Activated B cell treated with CpG ODN at 0.5 μM for 24 hours (primary cell): Measurements from ENCODE around the gene BTN1A1. TPM values are rescaled to one million over a fixed set of nuclear protein-coding genes. Genes with fewer than 3 reads are reported as not detected.
A peak's percentile ranks its signal among the peaks of the same experiment; 100 is the strongest.
"Not testable (repeated sequence)": the region's sequence is repeated elsewhere in the genome, so short reads cannot be mapped to it uniquely, and the experiment has no call there.

Source experiments
- ATAC-seq: fragments of 200-7000 bp; cut with Tn5 transposase; one replicate; pipeline ENCODE4 v1.10.0; 2021; ENCODE audit warnings: low read depth, mild to moderate bottlenecking, moderate library complexity
- CTCF ChIA-PET: fragments of 350-600 bp; sonication (Branson Sonifier 250); formaldehyde crosslinking; loops from one replicate; lab custom pipeline; 2021; ENCODE audit warnings: antibody characterized with exemption; lab: Charles Lee
- POLR2A ChIA-PET: fragments of 350-600 bp; sonication (Branson Sonifier 250); formaldehyde crosslinking; loops from one replicate; lab custom pipeline; 2021; ENCODE audit warnings: antibody characterized with exemption; lab: Charles Lee
- DNase-seq: peaks from one replicate; pipeline ENCODE4 v3.0.0; 2022
- H3K27ac Mint-ChIP-seq: one replicate; pipeline ENCODE4 v1.8.0; 2020; ENCODE audit warnings: mixed read lengths
- H3K27me3 Mint-ChIP-seq: one replicate; pipeline ENCODE4 v1.8.0; 2021; ENCODE audit warnings: mixed read lengths
- H3K36me3 Mint-ChIP-seq: one replicate; pipeline ENCODE4 v1.8.0; 2021; ENCODE audit warnings: low read depth, mixed read lengths
- H3K4me1 Mint-ChIP-seq: one replicate; pipeline ENCODE4 v1.8.0; 2021; ENCODE audit warnings: mixed read lengths
- H3K4me3 Mint-ChIP-seq: one replicate; pipeline ENCODE4 v1.8.0; 2020; ENCODE audit warnings: mild to moderate bottlenecking, mixed read lengths
- H3K9me3 Mint-ChIP-seq: one replicate; pipeline ENCODE4 v1.8.0; 2020; ENCODE audit warnings: mixed read lengths
- intact Hi-C: fragments of 100-400 bp; cut with micrococcal nuclease; formaldehyde crosslinking; loops from one replicate; pipeline ENCODE4 v1.15.1; 2024
- total RNA-seq: library from RNA; stranded (reverse); gene quantifications from 2 replicates; pipeline ENCODE4 v1.2.3, GENCODE V29; 2022
- TF ChIP-seq, protein P1 (sequence below): fragments of 200-600 bp; IDR thresholded peaks from one replicate; pipeline ENCODE4 v1.8.0; 2022; ENCODE audit warnings: antibody characterized with exemption, mild to moderate bottlenecking

BTN1A1 gene
- total RNA-seq, 1 donor from 2014 or later, result 0.18 TPM

DNA sequence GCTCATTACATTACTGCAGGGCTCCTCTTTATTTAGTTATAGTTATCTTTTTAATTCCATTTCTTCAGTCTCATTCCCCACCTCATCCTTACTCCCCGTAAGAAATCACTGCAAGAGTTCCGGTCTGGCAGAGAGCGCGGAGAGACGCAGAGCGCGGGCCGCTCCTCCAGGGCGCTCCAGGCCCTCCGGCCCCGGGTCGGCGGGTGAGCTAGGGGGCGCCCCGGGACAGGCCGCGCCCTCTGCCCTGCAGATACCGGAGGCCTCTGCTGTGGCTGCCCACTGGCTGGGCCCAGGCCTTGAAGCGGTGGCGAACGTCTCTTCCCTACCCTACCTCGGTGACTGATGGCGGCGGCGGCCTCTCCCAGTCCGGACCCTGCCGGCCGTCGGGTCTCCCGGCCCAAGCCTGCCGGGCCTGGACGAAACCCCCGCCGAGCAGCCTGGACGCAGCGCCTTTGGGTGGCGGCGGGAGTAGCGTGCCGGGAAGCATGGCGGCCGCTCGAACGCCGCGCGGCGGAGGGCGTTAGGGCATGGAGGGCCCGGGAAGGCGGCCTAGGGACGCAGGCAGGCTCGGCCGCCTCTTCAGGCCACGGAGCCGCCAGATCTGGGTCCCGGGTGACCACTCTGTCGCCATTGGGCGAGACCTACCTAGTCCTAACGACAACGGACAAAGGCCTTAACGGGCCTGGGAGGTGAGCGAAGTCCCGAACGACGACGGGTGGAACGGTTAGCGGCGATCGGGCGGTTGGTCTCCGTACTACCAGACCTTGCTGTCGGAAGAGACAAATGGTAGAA is 21.7 kb downstream of the BTN1A1 start:
- peaks cover 43% of the 10 kb centered on the region for H3K4me1 Mint-ChIP-seq
- intact Hi-C loops, result loop anchor here (1.0 to 5.0 kb wide), 10 partner anchors 11 to 299 kb away; partner anchors contain the start of genes BTN2A1 and BTN3A1

DNA sequence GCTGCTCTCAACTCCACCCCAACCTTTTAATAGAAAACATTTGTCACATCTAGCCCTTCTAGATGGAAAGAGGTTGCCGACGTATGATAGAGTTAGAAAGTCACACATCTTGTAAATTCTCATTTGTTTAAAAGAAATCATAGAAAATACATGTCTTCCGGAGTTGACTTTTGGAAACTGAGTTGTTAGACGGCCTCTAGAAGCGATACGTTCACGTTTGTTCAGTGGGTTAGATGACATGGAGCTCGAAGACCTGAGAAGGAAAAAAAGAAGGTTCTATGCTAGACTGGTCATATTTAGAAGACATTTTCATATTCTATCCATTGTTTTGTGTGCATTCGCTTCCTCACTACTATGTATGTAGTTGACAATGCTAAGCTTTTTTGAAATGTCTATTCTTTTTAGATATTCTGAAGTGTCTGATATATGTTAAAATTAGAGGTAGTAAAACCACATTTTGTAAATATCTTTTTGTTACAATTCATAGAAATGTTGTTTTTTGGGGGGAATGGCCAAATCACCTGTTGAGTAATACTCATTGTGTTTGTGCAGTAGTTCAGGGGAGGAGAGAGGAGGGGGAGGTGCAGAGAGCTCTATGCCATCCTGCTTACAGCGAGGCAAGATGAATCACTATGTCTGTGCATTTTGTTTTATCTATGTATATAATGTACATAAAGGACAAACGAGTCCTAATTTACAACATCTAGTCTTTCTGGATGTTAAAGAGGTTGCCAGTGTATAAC is 22.6 kb downstream of the BTN1A1 start:
- ChIA-PET CTCF (interaction anchor here (2.2 to 2.3 kb wide), 2 partner anchors 15 to 49 kb away, joined by 7 to 8 read pairs; partner anchors contain the start of gene HMGN4), POLR2A (interaction anchor here (0.8 to 5.1 kb wide), 8 partner anchors 9 to 362 kb away, joined by 3 to 74 read pairs (median 16); partner anchors contain the start of gene HMGN4)
- not testable (repeated sequence) for H3K27me3 Mint-ChIP-seq, DNase-seq, ATAC-seq, H3K9me3 Mint-ChIP-seq
- peak overlapping the region; percentile 92 for H3K27ac Mint-ChIP-seq
- peak overlapping the region; percentile 87 for H3K4me3 Mint-ChIP-seq
- H3K4me1 Mint-ChIP-seq, result peaks cover 43% of the 10 kb centered on the region
- H3K36me3 Mint-ChIP-seq, result peaks cover 13% of the 10 kb centered on the region
- intact Hi-C loops, result loop anchor here (5.0 kb wide), 3 partner anchors 100 to 300 kb away; partner anchors contain the start of gene BTN3A1

More for the DNA sequence above, 21.7 kb downstream of the BTN1A1 start:
- Mint-ChIP-seq H3K27ac (peak overlapping the region; percentile 92), H3K27me3 (peaks cover 1% of the 10 kb centered on the region), H3K36me3 (peaks cover 13% of the 10 kb centered on the region), H3K9me3 (no peaks in the 10 kb centered on the region), H3K4me3 (peak overlapping the region; percentile 87)
- ATAC-seq (peak; percentile 77), DNase-seq (peak; percentile 89)
- TF ChIP-seq, protein P1, sequence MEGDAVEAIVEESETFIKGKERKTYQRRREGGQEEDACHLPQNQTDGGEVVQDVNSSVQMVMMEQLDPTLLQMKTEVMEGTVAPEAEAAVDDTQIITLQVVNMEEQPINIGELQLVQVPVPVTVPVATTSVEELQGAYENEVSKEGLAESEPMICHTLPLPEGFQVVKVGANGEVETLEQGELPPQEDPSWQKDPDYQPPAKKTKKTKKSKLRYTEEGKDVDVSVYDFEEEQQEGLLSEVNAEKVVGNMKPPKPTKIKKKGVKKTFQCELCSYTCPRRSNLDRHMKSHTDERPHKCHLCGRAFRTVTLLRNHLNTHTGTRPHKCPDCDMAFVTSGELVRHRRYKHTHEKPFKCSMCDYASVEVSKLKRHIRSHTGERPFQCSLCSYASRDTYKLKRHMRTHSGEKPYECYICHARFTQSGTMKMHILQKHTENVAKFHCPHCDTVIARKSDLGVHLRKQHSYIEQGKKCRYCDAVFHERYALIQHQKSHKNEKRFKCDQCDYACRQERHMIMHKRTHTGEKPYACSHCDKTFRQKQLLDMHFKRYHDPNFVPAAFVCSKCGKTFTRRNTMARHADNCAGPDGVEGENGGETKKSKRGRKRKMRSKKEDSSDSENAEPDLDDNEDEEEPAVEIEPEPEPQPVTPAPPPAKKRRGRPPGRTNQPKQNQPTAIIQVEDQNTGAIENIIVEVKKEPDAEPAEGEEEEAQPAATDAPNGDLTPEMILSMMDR, result no peak
- POLR2A ChIA-PET, result interaction anchor here (0.7 to 5.1 kb wide), 22 partner anchors 10 to 398 kb away, joined by 3 to 74 read pairs (median 5); partner anchors contain the start of genes BTN2A2, BTN3A3 and HMGN4
- CTCF ChIA-PET, result interaction anchor here (1.1 to 2.3 kb wide), 4 partner anchors 11 to 48 kb away, joined by 3 to 9 read pairs (median 8); partner anchors contain the start of gene HMGN4

DNA sequence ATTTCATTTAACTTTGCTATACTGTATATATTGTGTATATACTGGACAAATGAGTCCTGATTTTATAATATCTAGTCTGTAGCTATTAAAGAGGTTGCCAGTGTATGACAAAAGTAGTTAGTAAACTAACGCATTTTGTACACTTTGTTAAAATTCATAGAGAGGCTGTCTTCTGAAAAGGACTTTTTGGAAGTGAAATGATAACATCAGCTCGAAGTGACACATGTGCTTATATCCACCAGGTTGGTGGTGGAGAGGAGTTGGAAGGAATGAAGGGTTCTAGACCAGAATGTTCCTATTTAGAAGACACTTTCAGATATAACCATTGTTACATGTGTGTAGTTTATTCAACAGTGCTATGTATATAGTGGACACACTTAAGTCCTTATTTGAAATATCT is 24.2 kb downstream of the BTN1A1 start:
- DNase-seq, H3K27ac Mint-ChIP-seq, H3K27me3 Mint-ChIP-seq, ATAC-seq, H3K4me3 Mint-ChIP-seq, H3K9me3 Mint-ChIP-seq: not testable (repeated sequence)
- intact Hi-C loops, result loop anchor here (5.0 kb wide), 3 partner anchors 102 to 302 kb away; partner anchors contain the start of gene BTN3A1
- H3K36me3 Mint-ChIP-seq, result peaks cover 13% of the 10 kb centered on the region
- ChIA-PET CTCF (interaction anchor here (0.8 kb wide), 1 partner anchor 11 kb away, joined by 3 read pairs; no protein-coding TSS in a partner anchor), POLR2A (interaction anchor here (0.6 kb wide), 1 partner anchor 364 kb away, joined by 11 read pairs; no protein-coding TSS in a partner anchor)
- H3K4me1 Mint-ChIP-seq, result peaks cover 44% of the 10 kb centered on the region

DNA sequence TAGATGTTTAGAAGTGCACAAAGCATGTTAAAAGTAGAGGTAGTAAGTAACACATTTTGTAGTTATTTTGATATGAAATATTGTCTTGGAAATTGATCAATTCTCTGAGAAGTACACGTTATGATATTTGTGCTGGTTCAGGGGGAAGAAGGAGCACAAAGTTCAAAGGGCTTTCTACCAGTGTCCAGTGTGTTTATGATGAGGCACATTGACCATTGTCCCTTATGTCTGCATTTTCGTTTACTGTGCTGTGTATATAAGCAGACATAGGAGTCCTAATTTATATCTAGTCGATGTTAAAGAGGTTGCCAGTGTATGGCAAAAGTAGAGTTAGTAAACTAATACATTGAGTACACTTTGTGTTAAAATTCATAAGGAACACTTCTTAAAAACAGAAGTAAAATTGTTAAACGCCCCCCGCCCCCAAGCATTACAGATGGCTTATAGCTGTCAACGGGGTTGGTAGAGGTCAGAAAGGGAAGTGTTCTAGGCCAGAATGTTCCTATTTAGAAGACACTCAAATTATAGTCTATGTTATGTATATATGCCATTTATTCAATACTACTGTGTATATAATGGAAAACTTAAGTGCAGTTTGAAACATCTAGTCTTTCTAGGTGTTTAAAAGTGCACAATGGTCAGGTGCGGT is 24.7 kb downstream of the BTN1A1 start:
- no peak for ATAC-seq
- DNase-seq, result no peak
- intact Hi-C loops, result loop anchor here (5.0 kb wide), 3 partner anchors 103 to 303 kb away; partner anchors contain the start of gene BTN3A1
- TF ChIP-seq, protein P1, result no peak
- CTCF ChIA-PET, result no interaction called here
- H3K27ac Mint-ChIP-seq, result no peak overlapping the region
- H3K4me3 Mint-ChIP-seq, result no peak overlapping the region
- POLR2A ChIA-PET, result interaction anchor here (0.6 to 1.3 kb wide), 2 partner anchors 11 to 365 kb away, joined by 3 to 11 read pairs; no protein-coding TSS in a partner anchor
- H3K4me1 Mint-ChIP-seq, result peaks cover 44% of the 10 kb centered on the region
- peaks cover 1% of the 10 kb centered on the region for H3K27me3 Mint-ChIP-seq
- H3K36me3 Mint-ChIP-seq, result peaks cover 13% of the 10 kb centered on the region
- no peaks in the 10 kb centered on the region for H3K9me3 Mint-ChIP-seq

DNA sequence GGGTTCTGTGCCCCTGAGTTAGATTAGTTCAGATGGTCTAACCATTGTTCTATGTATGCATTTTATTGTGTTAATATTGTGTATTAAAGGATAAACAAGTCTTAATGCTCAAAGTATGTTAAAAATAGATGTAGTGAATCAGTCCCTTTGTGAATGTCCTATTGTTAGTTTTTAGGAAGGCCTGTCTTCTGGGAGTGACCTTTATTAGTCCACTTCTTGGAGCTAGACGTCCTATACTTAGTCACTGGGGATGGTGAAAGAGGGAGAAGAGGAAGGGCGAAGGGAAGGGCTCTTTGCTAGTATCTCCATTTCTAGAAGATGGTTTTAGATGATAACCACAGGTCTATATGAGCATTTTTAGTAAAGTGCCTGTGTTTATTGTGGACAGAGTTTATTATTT is 25.7 kb downstream of the BTN1A1 start:
- Mint-ChIP-seq H3K27ac (no peak overlapping the region), H3K27me3 (peaks cover 1% of the 10 kb centered on the region), H3K9me3 (no peaks in the 10 kb centered on the region), H3K36me3 (peaks cover 13% of the 10 kb centered on the region), H3K4me1 (peaks cover 37% of the 10 kb centered on the region), H3K4me3 (no peak overlapping the region)
- no peak for ATAC-seq
- TF ChIP-seq, protein P1, result no peak
- DNase-seq, result no peak
- POLR2A ChIA-PET, result interaction anchor here (0.7 to 1.3 kb wide), 2 partner anchors 10 to 24 kb away, joined by 3 read pairs; no protein-coding TSS in a partner anchor
- CTCF ChIA-PET, result no interaction called here
- intact Hi-C loops, result no loop called here
